GM12892 (cell line): ENCODE data around the gene ASB5.

ENCODE experiments used
- POLR2A ChIP-seq: IDR thresholded peaks from 2 replicates; pipeline ENCODE4 v1.6.1; 2011; ENCODE audit warnings: low read depth, low read length, control low read depth
- POLR2AphosphoS5 ChIP-seq: IDR thresholded peaks from 2 replicates; pipeline ENCODE4 v1.6.1; 2011; ENCODE audit warnings: low read depth, low read length, control low read depth
- TAF1 ChIP-seq: IDR thresholded peaks from 2 replicates; pipeline ENCODE4 v1.6.1; 2011; ENCODE audit warnings: low read depth, mild to moderate bottlenecking, control low read depth, low read length, borderline replicate concordance

DNA sequence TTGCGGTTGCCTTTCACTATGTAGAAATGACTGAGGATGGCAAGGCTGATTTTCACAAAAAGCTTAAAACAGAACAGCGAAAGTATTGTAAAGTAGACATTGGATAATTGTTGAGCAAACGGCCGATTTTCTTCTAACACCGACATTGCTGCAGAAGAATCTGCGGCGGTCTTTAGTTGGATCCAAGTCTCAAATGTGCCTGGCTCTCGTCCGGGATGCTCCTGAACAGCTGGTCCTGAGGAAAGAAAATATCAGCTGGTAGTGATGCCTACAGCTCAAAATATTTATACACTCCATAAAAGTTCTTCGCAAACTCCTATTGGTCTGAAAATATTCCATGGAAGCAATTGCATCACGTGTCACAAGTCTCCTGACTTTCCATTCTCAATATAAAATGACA lies at the start of gene ASB5:
- TF ChIP-seq POLR2AphosphoS5 (no peak), POLR2A (no peak), TAF1 (no peak)
